Epithelial cell of esophagus (primary cell): ENCODE measurements around the gene ZNF688.

Experiments
- DNase-seq: peaks from one replicate; pipeline ENCODE4 v3.0.0; 2010; ENCODE audit warnings: low read depth
- H3K4me3 ChIP-seq: 2 replicates; pipeline ENCODE4 v1.5.1; 2011; ENCODE audit warnings: mild to moderate bottlenecking, low read length, control low read depth
- TF ChIP-seq, protein P1 (sequence below): IDR thresholded peaks from 2 replicates; pipeline ENCODE4 v1.5.1; 2011; ENCODE audit warnings: low read depth, mild to moderate bottlenecking, low read length, control low read depth, inconsistent platforms; ENCODE audit not compliant: insufficient read depth; ENCODE audit errors: missing control alignments

ZNF688 gene

GRCh38 chr16:30571445-30572322 is at the start of gene ZNF688:
ZNF688 (minus strand) TSS chr16:30571714; CDS start chr16:30571629, 85 bp downstream.
- TF ChIP-seq, protein P1, sequence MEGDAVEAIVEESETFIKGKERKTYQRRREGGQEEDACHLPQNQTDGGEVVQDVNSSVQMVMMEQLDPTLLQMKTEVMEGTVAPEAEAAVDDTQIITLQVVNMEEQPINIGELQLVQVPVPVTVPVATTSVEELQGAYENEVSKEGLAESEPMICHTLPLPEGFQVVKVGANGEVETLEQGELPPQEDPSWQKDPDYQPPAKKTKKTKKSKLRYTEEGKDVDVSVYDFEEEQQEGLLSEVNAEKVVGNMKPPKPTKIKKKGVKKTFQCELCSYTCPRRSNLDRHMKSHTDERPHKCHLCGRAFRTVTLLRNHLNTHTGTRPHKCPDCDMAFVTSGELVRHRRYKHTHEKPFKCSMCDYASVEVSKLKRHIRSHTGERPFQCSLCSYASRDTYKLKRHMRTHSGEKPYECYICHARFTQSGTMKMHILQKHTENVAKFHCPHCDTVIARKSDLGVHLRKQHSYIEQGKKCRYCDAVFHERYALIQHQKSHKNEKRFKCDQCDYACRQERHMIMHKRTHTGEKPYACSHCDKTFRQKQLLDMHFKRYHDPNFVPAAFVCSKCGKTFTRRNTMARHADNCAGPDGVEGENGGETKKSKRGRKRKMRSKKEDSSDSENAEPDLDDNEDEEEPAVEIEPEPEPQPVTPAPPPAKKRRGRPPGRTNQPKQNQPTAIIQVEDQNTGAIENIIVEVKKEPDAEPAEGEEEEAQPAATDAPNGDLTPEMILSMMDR = peak; percentile 9

GRCh38 chr16:30620169-30620568 is 48.7 kb upstream of the ZNF688 start:
- no peak for DNase-seq
- TF ChIP-seq, protein P1 = no peak
- H3K4me3 ChIP-seq = no peak overlapping the region

More at GRCh38 chr16:30571445-30572322, at the start of gene ZNF688:
- DNase-seq = peak; percentile 95
- H3K4me3 ChIP-seq = peak within 1 kb of the TSS; percentile 68

- TF ChIP-seq, protein P1 = no peak
- no peak overlapping the region for H3K4me3 ChIP-seq
- peak; percentile 10 for DNase-seq
These were observed 48.1 kb upstream of the ZNF688 start for GRCh38 chr16:30619638-30620037.

- TF ChIP-seq, protein P1 = no peak
- H3K4me3 ChIP-seq = no peak overlapping the region
- DNase-seq = peak; percentile 59
These were observed 47.7 kb upstream of the ZNF688 start for GRCh38 chr16:30619202-30619601.

GRCh38 chr16:30615358-30616091 is 44.0 kb upstream of the ZNF688 start:
- TF ChIP-seq, protein P1 = peak; percentile 59
- DNase-seq = peak; percentile 52
- H3K4me3 ChIP-seq = no peak overlapping the region

- DNase-seq = peak; percentile 96
- TF ChIP-seq, protein P1 = peak; percentile 3
- H3K4me3 ChIP-seq = peak within 1 kb of the TSS; percentile 87
These were observed 38.7 kb upstream of the ZNF688 start, which contains the start of gene ZNF689 for GRCh38 chr16:30609926-30610839. ZNF689 (minus strand) TSS chr16:30610389; CDS start chr16:30610041, 348 bp downstream.
